ENCODE data around the gene TMIGD1. TPM values are rescaled to one million over a fixed set of nuclear protein-coding genes. Genes with fewer than 3 reads are reported as not detected.

The TMIGD1 gene
- total RNA-seq, 1 donor from 2014 or later, result not detected

DNA sequence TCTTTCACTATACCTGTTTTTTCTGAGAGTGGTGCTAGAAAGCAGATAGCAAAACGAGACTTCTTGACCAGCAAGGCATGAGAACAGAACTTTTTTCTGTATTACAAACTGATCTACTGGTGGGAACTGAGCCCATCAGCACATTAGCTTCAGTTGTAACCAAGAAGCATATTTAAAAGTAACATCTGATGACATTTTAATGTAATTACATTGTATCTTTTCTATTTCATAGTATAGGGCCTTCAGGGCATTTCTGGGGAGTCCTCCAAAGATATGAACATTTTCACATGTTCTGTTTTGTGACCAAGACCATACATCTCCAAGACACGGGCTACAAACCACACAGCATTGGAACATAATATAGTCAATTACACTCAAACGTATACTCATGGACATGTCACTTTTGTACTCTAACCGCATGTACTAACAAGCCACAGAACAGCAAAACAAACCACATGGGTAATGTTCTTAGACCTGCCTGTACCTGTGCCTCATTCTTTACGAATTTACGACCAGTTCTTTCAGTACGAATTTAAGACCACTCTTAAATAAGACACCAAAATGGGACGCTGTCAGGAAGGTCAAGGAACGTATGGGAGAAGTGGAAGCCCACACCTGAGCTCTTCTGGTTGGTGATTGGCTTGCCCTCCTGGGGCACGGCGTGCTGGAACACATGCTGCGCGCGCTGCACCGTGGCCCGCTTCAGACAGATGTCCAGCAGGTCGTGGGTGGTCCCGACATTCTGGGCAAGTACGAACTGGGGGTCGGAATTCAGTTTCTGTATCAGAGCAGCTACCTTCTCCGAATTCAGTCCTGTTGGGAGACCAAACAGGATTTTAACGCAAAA, 42.9 kb downstream of the TMIGD1 start:
- no peak for DNase-seq (ENCODE audit: low spot score)

GRCh38 chr17:30290077-30290476, 43.8 kb downstream of the TMIGD1 start:
- DNase-seq (ENCODE audit: low spot score), result no peak

GRCh38 chr17:30279156-30279555, 54.7 kb downstream of the TMIGD1 start:
- DNase-seq (ENCODE audit: low spot score), result no peak

- no peak for DNase-seq (ENCODE audit: low spot score)
Measured at GRCh38 chr17:30278032-30278431, 55.8 kb downstream of the TMIGD1 start.

DNA sequence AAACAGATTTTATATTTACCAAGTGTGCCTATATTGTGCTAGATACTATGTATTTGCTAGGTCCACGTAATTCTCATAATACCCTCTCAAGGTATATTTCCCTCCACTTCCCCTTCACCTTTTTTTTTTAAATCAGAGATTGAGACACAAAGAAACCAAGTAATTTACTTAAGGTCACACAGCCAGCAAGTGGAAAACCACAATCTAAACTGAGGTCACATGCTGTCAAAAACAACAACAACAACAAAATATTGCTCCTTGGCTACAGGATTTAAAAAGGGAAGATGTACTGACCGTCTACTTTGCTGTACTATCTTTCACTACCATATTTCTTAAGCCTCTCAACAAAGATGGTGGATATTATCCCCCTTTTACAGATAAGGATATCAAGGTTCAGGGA, 57.9 kb downstream of the TMIGD1 start:
- DNase-seq (ENCODE audit: low spot score), result no peak

- no peak for DNase-seq (ENCODE audit: low spot score)
Measured at GRCh38 chr17:30274887-30275286, 59.0 kb downstream of the TMIGD1 start.

- no peak for DNase-seq (ENCODE audit: low spot score)
Measured at GRCh38 chr17:30273373-30273772, 60.5 kb downstream of the TMIGD1 start.

- DNase-seq (ENCODE audit: low spot score), result no peak
Measured at GRCh38 chr17:30271102-30271501, 62.8 kb downstream of the TMIGD1 start.

GRCh38 chr17:30267625-30268024, 66.2 kb downstream of the TMIGD1 start:
- DNase-seq (ENCODE audit: low spot score), result no peak

Other genes with a start within 250 kb of the TMIGD1 start
- 23.1 TPM for gene NSRP1, start 217.2 kb downstream of the TMIGD1 start, total RNA-seq
- gene SLC6A4, start 98.4 kb downstream of the TMIGD1 start, total RNA-seq, result not detected
- 30.2 TPM for gene BLMH, start 42.1 kb downstream of the TMIGD1 start, total RNA-seq
- gene CPD, start 44.9 kb upstream of the TMIGD1 start, total RNA-seq, result 223 TPM
- gene GOSR1, start 143.4 kb upstream of the TMIGD1 start, total RNA-seq, result 44.6 TPM